GM19438 (cell line): Measurements from ENCODE around the gene FYCO1.

ENCODE experiments used
- ATAC-seq: cut with Tn5 transposase; IDR thresholded peaks from one replicate; pipeline ENCODE4 v1.9.1; 2021; ENCODE audit warnings: low read depth; ENCODE audit not compliant: unreplicated experiment

Gene FYCO1

DNA sequence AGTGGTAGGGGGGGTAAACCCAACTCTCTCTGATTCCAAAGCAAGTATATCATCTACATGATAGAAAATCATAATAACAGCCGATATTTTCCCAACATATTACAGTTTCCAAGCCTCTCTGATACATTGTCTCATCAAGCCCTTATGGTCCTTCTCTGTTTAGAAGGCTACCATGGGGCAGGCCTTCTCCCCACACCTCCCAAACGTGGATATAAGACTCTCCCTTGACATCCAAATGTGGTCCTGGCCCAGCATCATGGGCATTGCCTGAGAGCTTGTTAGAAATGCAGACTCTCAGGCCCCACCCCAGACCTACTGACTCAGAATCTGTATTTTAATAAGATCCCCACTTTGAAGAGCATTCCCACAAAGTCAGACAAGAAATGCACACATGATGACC lies 127.0 kb downstream of the FYCO1 start:
- no peak for ATAC-seq

DNA sequence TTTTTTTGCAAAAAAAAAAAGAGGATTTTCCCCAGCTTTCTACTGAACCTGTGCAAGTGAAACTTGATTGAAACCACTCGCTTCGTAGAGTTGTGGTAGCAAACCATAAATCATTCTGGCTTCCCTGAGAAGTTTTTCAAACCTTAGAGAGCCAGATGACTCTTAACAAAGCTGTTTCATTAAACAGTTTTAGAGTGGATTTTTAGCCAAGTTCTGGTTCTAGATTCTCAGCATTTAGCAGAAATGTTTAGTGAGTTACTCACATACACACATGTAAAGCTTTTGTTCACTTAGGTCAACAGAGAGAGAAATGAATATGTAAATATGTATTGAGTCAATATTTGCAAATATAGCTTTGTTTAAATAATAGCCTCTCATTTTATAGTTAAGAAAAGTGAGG lies 127.4 kb downstream of the FYCO1 start:
- no peak for ATAC-seq
